K562 (cell line): ENCODE results near the gene SRCAP. TPM values are rescaled to one million over a fixed set of nuclear protein-coding genes. Genes with fewer than 3 reads are reported as not detected.
A peak's percentile ranks its signal among the peaks of the same experiment; 100 is the strongest.

Experiments used
- E4F1 ChIP-seq: fragments of 250-450 bp; sonication (Bioruptor Pico); IDR thresholded peaks from 2 replicates; pipeline ENCODE4 v1.5.0; 2021; ENCODE audit warnings: mild to moderate bottlenecking, borderline replicate concordance
- EZH2 ChIP-seq: IDR thresholded peaks from 2 replicates; pipeline ENCODE4 v1.6.1; 2012; ENCODE audit warnings: low read depth, mild to moderate bottlenecking, inconsistent platforms, low read length, borderline replicate concordance
- FOS ChIP-seq: IDR thresholded peaks from 3 replicates; pipeline ENCODE4 v1.6.1; 2011; ENCODE audit not compliant: insufficient read length; ENCODE audit errors: extremely low read depth
- HNRNPL ChIP-seq: fragments of 200-400 bp; formaldehyde crosslinking; IDR thresholded peaks from 2 replicates; pipeline ENCODE4 v1.6.1; 2017; ENCODE audit warnings: low read depth, mild to moderate bottlenecking, low read length
- KAT8 ChIP-seq: fragments of 450-650 bp; IDR thresholded peaks from 2 replicates; pipeline ENCODE4 v1.6.1; 2016; ENCODE audit warnings: low read depth, mild to moderate bottlenecking
- KDM2B ChIP-seq: fragments of 250-450 bp; sonication (Bioruptor Pico); IDR thresholded peaks from 2 replicates; pipeline ENCODE4 v1.8.0; 2021; ENCODE audit warnings: mild to moderate bottlenecking, moderate library complexity
- LEF1 ChIP-seq: fragments of 450-650 bp; IDR thresholded peaks from 2 replicates; pipeline ENCODE4 v1.6.1; 2016; ENCODE audit warnings: mild to moderate bottlenecking
- MYBL2 ChIP-seq, 2 experiments: fragments of 450-650 bp in 1 of 2; sonication (generic) in 1 of 2; formaldehyde crosslinking in 1 of 2; IDR thresholded peaks; 2 replicates each; pipeline versions ENCODE4 v1.6.1 to v1.8.1; 2017 to 2022; ENCODE audit warnings: borderline replicate concordance in 1 of 2, inconsistent platforms in 1 of 2, low read depth in 1 of 2, mild to moderate bottlenecking in 1 of 2, missing genetic modification reagents in 1 of 2, moderate library complexity in 1 of 2
- NCOA6 ChIP-seq: fragments of 450-650 bp; IDR thresholded peaks from 2 replicates; pipeline ENCODE4 v1.6.1; 2017; ENCODE audit warnings: mild to moderate bottlenecking
- SPI1 ChIP-seq: IDR thresholded peaks from 2 replicates; pipeline ENCODE4 v1.6.1; 2011; ENCODE audit warnings: low read depth, low read length, control low read depth, borderline replicate concordance
- TFE3 ChIP-seq: fragments of 450-650 bp; formaldehyde crosslinking; IDR thresholded peaks from 2 replicates; pipeline ENCODE4 v1.4.0; 2020; ENCODE audit warnings: mild to moderate bottlenecking, mixed read lengths
- ZBTB7A ChIP-seq: IDR thresholded peaks from 2 replicates; pipeline ENCODE4 v1.6.1; 2011; ENCODE audit warnings: low read depth, mild to moderate bottlenecking, low read length, moderate library complexity, borderline replicate concordance; ENCODE audit not compliant: control insufficient read depth
- ZNF280A ChIP-seq: fragments of 450-650 bp; IDR thresholded peaks from 2 replicates; pipeline ENCODE4 v1.6.1; 2018; ENCODE audit warnings: mild to moderate bottlenecking, low read depth; ENCODE audit not compliant: partially characterized antibody
- ZNF354B ChIP-seq: fragments of 250-450 bp; sonication (Bioruptor Pico); IDR thresholded peaks from 2 replicates; pipeline ENCODE4 v1.4.0; 2020
- ZNF41 ChIP-seq: fragments of 250-450 bp; sonication (Bioruptor Pico); conservative IDR thresholded peaks from 2 replicates; pipeline ENCODE4 v1.4.0; 2020; ENCODE audit warnings: mild to moderate bottlenecking
- polyA plus RNA-seq, 8 experiments: library from polyadenylated mRNA; depleted of rRNA in 4 of 8; stranded (reverse) in 5 of 8; unstranded in 3 of 8; fragments of >200 nt; fragmentation: Nextera tagmentation in 2 of 8; fragmentation: Illumina TruSeq in 1 of 8; extraction: Ambion mirVana in 2 of 8; extraction: Trizol in 1 of 8; gene quantifications; 2 replicates each; pipeline versions ENCODE4 v1.2.1 to v1.2.3, GENCODE V29; 2011 to 2014; ENCODE audit warnings: inconsistent platforms in 1 of 8, missing spikeins in 1 of 8
- total RNA-seq, 7 experiments: library from RNA; depleted of rRNA in 6 of 7; stranded (reverse); fragments of >200 nt in 6 of 7; fragmentation: Illumina TruSeq in 2 of 7; extraction: Trizol in 2 of 7; gene quantifications; 2 replicates each; pipeline versions ENCODE4 v1.2.1 to v1.2.3, GENCODE V29; 2011 to 2021; ENCODE audit warnings: low replicate concordance in 1 of 7
- TF ChIP-seq, protein P1 (sequence below): sonication (generic); formaldehyde crosslinking; IDR thresholded peaks from 2 replicates; pipeline ENCODE4 v1.8.1; 2023; ENCODE audit warnings: mild to moderate bottlenecking, missing genetic modification reagents, moderate library complexity
- TF ChIP-seq, protein P2 (sequence below): fragments of 250-450 bp; sonication (Bioruptor Pico); IDR thresholded peaks from 2 replicates; pipeline ENCODE4 v1.8.0; 2021; ENCODE audit warnings: mild to moderate bottlenecking, moderate library complexity
- TF ChIP-seq, protein P3 (sequence below): fragments of 450-650 bp; IDR thresholded peaks from 2 replicates; pipeline ENCODE4 v1.6.1; 2016; ENCODE audit warnings: low read depth, mild to moderate bottlenecking, moderate library complexity

Gene SRCAP
- total and polyA plus RNA-seq, 9 of the 15 experiments (the other 6 are each of a cell fraction or from before 2014, with no cell fraction given) = 0.21 to 62.6 (median 5.8) TPM

DNA sequence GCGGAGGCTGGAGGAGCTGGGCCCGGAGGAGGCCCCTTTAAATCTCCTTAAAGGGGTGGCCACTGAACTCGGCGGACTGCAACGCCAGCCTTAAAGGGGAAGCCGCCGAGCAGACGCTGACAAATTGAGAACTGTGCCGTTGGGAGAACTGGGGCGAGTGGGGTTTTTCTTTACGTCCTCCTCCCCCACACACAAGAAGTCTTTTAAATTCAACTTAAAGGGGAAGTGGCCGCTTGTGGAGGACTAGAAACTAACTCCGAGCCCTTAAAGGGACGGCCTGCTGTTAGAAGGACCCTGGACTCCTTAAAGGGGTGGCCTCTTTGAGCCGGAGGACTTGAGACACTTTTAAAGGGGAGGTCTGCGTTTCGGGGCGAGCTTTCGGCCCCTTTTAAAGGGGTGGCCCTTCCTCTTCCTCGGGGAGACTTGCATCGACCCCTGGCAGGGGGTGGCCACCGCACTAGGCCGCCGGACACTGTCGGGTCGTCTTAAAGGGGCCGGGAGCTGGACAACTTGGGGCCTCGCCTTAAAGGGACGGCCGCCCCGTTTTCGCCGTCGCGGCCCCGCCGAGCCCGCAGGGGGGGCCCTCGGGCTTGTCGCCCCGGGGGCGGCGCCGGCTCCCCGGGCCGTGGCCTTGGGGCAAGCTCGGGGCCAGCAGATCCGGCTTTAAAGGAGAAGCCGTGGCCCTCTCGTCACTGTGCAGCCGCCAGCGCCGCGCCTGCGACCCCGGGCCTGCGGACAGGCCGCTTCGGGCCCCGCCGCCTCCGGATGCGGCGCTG is 40.1 kb upstream of the SRCAP start (continued):
- no peak for TF ChIP-seq ZNF280A
- no peak for TF ChIP-seq MYBL2 (IDR thresholded peaks at IDR 0.05; ENCODE audit: low read depth)
- no peak for TF ChIP-seq MYBL2 (CRISPR knock-in tag; IDR thresholded peaks at IDR 0.05; ENCODE audit: borderline replicate concordance)
- no peak for TF ChIP-seq KAT8
- no peak for TF ChIP-seq ZNF41 (CRISPR knock-in tag)
- TF ChIP-seq, protein P1, sequence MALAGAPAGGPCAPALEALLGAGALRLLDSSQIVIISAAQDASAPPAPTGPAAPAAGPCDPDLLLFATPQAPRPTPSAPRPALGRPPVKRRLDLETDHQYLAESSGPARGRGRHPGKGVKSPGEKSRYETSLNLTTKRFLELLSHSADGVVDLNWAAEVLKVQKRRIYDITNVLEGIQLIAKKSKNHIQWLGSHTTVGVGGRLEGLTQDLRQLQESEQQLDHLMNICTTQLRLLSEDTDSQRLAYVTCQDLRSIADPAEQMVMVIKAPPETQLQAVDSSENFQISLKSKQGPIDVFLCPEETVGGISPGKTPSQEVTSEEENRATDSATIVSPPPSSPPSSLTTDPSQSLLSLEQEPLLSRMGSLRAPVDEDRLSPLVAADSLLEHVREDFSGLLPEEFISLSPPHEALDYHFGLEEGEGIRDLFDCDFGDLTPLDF (CRISPR knock-in tag) = no peak
- TF ChIP-seq, protein P2, sequence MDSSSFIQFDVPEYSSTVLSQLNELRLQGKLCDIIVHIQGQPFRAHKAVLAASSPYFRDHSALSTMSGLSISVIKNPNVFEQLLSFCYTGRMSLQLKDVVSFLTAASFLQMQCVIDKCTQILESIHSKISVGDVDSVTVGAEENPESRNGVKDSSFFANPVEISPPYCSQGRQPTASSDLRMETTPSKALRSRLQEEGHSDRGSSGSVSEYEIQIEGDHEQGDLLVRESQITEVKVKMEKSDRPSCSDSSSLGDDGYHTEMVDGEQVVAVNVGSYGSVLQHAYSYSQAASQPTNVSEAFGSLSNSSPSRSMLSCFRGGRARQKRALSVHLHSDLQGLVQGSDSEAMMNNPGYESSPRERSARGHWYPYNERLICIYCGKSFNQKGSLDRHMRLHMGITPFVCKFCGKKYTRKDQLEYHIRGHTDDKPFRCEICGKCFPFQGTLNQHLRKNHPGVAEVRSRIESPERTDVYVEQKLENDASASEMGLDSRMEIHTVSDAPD = no peak
- TF ChIP-seq NCOA6 = no peak
- TF ChIP-seq ZBTB7A = peak; percentile 63; the same call in 1 of the 2 replicates
- TF ChIP-seq E4F1 = no peak
- TF ChIP-seq EZH2 = no peak
- no peak for TF ChIP-seq FOS
- no peak for TF ChIP-seq LEF1
- peak; percentile 73; the same call in 1 of the 2 replicates for TF ChIP-seq SPI1
- no peak for TF ChIP-seq HNRNPL
- TF ChIP-seq TFE3 (CRISPR knock-in tag) = no peak
- TF ChIP-seq, protein P3, sequence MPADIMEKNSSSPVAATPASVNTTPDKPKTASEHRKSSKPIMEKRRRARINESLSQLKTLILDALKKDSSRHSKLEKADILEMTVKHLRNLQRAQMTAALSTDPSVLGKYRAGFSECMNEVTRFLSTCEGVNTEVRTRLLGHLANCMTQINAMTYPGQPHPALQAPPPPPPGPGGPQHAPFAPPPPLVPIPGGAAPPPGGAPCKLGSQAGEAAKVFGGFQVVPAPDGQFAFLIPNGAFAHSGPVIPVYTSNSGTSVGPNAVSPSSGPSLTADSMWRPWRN = no peak
- TF ChIP-seq ZNF354B = no peak
- TF ChIP-seq KDM2B = no peak
